ENCODE data around the gene ATP6V1G3.
"Not testable (repeated sequence)": the region's sequence is repeated elsewhere in the genome, so short reads cannot be mapped to it uniquely, and the experiment has no call there.

ATP6V1G3 gene

DNA sequence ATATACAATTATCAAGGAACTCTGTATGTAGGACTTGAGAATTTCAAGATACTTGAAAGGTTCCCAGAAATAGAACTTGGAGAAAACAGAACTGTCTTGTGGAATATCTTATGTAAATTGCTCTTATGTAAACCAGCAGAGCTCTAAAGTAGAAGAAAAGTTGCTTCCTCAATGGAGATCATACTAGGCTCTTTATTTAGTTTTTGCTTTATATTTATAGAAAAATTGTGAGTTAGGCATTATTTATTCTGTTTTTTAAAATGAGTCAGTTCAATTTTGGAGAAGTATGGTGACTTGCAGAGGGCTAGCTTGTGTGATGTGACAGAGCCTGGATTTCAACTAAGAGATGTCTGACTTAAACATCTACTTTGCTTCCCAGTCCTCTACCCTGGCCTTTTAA, 40.4 kb downstream of the ATP6V1G3 start:
- no peak for DNase-seq
- in situ Hi-C loops (cut with MboI; ENCODE audit: low pct_unique_long_range_greater_than_20kb, low sequenced_read_pairs) = no loop called here

- in situ Hi-C loops (cut with MboI; ENCODE audit: low pct_unique_long_range_greater_than_20kb, low sequenced_read_pairs) = no loop called here
- no peak for DNase-seq
Observed at GRCh38 chr1:198499588-198499987, 40.9 kb downstream of the ATP6V1G3 start.

- in situ Hi-C loops (cut with MboI; ENCODE audit: low pct_unique_long_range_greater_than_20kb, low sequenced_read_pairs) = no loop called here
- DNase-seq = no peak
Observed at GRCh38 chr1:198498881-198499280, 41.6 kb downstream of the ATP6V1G3 start.

- in situ Hi-C loops (cut with MboI; ENCODE audit: low pct_unique_long_range_greater_than_20kb, low sequenced_read_pairs) = no loop called here
- no peak for DNase-seq
Observed at GRCh38 chr1:198498103-198498385, 42.4 kb downstream of the ATP6V1G3 start.

- DNase-seq = no peak
Observed at GRCh38 chr1:198497326-198498102, 43.0 kb downstream of the ATP6V1G3 start.

DNA sequence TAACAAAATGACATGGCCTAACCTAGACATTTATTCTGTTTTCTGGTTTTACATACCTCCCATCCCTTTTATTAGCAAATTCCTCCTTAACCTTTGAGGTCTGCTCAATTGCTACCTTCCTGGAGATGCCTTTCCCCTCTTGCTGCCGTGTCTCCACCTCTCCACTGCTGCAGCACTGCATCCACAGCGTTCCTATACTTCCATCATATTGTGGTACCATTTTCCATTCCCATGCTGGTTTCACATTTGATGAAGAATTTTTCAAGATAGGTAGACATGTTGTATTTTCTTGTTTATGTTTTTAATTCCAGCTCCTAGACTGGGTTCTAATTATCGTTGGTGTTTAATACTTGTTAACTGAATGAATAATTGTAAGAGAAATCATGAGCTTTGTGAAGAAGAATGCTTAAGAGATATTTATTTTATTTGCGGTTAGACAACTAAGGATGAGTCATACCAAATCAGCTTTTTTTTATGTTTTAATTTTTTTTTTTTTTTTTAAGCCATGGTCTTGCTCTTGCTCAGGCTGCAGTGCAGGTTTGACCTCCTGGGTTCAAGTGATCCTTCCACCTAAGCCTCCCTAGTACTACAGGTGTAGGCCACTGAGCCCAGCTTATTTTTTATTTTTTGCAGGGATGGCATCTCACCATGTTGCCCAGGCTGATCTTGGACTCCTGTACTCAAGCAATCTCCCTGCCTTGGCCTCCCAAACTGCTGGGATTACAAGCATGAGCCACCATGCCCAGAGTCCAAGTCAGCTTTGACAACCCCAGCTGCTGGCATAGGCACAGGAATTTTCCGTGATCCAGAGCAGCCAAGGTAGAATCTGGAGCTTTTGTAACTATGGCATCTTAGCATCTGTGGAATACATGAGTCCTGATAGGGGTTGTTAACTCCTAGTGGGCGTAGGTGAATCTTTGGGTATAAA, 44.0 kb downstream of the ATP6V1G3 start:
- DNase-seq = no peak
- in situ Hi-C loops (cut with MboI; ENCODE audit: low pct_unique_long_range_greater_than_20kb, low sequenced_read_pairs) = no loop called here

More at GRCh38 chr1:198497326-198498102, 43.0 kb downstream of the ATP6V1G3 start:
- in situ Hi-C loops (cut with MboI; ENCODE audit: low pct_unique_long_range_greater_than_20kb, low sequenced_read_pairs) = no loop called here

DNA sequence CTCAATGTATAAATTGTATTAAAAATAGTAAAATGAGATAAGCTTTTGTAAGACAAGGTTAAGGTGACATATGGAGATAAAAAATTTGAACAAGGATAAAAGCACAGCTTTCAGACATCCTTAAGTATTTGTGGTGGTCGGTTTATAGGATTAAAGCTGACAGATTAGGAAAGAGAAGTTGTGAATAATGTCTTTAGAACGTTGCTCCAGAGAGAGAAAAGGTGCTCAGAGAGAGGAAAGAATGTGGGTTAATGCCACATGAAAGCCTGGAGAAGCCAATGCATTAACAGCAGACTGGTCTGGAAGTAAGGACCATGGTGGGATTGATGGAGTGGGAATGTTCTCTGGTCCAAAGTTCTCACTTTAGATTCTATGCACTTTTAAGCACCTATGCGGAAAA, 44.8 kb downstream of the ATP6V1G3 start:
- DNase-seq = no peak
- in situ Hi-C loops (cut with MboI; ENCODE audit: low pct_unique_long_range_greater_than_20kb, low sequenced_read_pairs) = no loop called here

DNA sequence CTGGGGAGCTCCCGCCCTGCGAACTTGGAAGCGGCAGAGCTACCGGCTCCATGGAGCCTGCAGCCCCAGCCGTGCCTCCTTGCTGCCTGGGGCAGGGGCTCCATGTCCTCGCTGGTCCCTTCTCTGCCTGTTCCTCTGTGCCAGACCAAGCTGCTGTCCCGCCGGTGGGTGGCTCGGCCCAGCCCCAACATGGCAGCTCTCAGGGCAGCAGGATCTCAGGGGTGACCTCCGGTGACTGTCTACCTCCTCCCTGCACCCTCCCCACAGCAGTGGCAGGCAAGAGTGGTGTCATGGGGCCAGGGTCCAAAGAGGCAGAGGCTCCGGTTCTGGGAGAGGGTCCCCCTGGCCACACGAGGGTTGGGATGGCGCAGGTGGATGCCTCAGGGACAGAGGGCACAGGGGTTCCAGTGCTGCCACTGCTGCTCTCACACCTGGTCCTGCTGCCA, 45.8 kb downstream of the ATP6V1G3 start:
- DNase-seq = no peak
- in situ Hi-C loops (cut with MboI; ENCODE audit: low pct_unique_long_range_greater_than_20kb, low sequenced_read_pairs) = no loop called here

GRCh38 chr1:198494139-198494538, 46.3 kb downstream of the ATP6V1G3 start:
- no peak for DNase-seq

GRCh38 chr1:198493329-198493728, 47.2 kb downstream of the ATP6V1G3 start:
- no peak for DNase-seq
- in situ Hi-C loops (cut with MboI; ENCODE audit: low pct_unique_long_range_greater_than_20kb, low sequenced_read_pairs) = no loop called here

More at GRCh38 chr1:198494139-198494538, 46.3 kb downstream of the ATP6V1G3 start:
- in situ Hi-C loops (cut with MboI; ENCODE audit: low pct_unique_long_range_greater_than_20kb, low sequenced_read_pairs) = no loop called here

- in situ Hi-C loops (cut with MboI; ENCODE audit: low pct_unique_long_range_greater_than_20kb, low sequenced_read_pairs) = no loop called here
- no peak for DNase-seq
Observed at GRCh38 chr1:198492872-198493271, 47.6 kb downstream of the ATP6V1G3 start.

DNA sequence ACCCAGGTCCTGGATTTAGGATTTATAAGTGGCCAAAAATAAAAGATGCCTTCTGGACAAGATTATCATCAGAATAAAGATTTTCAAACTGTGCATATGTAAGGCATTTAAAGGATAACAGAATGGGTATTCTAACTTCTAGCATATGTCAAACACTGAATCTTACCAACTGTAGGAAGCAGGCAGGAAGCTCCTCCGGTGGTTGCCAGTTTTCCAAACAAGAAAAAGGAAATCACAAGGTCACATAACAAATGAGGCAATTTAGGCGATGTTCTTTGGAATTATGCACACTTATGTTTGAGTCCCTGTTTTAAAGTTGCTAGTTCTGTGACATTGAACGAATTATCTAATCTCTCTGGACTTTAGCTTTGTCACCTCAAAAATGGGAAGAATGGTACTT, 48.9 kb downstream of the ATP6V1G3 start:
- in situ Hi-C loops (cut with MboI; ENCODE audit: low pct_unique_long_range_greater_than_20kb, low sequenced_read_pairs) = no loop called here

DNA sequence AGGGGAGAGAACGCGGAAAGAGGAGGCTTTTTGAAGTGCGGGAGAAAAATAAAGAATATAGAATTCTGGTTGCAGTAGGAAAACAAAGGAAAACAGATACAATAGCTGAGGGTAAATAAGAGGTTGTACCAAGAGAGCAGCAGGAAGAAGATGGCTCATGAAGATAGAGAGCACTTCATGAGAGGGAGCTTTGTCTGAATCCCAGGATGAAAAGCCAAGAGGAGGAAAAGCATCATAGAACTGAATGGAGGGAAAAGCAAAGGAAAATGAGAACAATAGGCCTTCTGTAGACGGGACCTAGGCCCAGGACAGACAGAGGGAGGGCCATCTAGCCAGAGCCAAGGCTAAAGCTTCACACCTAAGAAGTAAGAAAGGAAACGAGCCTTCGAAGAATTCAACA, 49.5 kb downstream of the ATP6V1G3 start:
- DNase-seq = no peak
- in situ Hi-C loops (cut with MboI; ENCODE audit: low pct_unique_long_range_greater_than_20kb, low sequenced_read_pairs) = no loop called here

More for the DNA sequence above, 48.9 kb downstream of the ATP6V1G3 start:
- DNase-seq = no peak

GRCh38 chr1:198490224-198490623, 50.3 kb downstream of the ATP6V1G3 start:
- in situ Hi-C loops (cut with MboI; ENCODE audit: low pct_unique_long_range_greater_than_20kb, low sequenced_read_pairs) = no loop called here
- no peak for DNase-seq

GRCh38 chr1:198486903-198487302, 53.6 kb downstream of the ATP6V1G3 start:
- in situ Hi-C loops (cut with MboI; ENCODE audit: low pct_unique_long_range_greater_than_20kb, low sequenced_read_pairs) = no loop called here

DNA sequence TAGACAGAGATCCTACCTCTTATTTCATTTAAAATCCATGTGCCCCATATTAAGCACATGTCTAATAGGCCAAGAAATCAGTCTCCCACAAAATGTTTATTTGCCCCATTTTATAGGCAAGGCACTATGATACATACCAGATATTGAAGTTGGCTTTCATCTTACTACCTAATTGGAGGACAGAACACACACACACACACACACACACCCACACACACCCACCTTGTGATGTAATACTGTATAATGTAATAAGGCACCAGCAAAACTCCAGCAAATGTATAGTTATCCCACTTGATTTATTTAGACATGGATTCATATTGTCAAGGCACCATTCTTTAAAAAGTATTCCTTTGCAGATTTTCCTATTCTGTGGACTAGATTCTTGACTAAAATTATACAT, 56.8 kb downstream of the ATP6V1G3 start:
- no peak for DNase-seq
- in situ Hi-C loops (cut with MboI; ENCODE audit: low pct_unique_long_range_greater_than_20kb, low sequenced_read_pairs) = no loop called here

More at GRCh38 chr1:198486903-198487302, 53.6 kb downstream of the ATP6V1G3 start:
- no peak for DNase-seq

GRCh38 chr1:198483006-198483405, 57.5 kb downstream of the ATP6V1G3 start:
- in situ Hi-C loops (cut with MboI; ENCODE audit: low pct_unique_long_range_greater_than_20kb, low sequenced_read_pairs) = no loop called here
- DNase-seq = no peak

DNA sequence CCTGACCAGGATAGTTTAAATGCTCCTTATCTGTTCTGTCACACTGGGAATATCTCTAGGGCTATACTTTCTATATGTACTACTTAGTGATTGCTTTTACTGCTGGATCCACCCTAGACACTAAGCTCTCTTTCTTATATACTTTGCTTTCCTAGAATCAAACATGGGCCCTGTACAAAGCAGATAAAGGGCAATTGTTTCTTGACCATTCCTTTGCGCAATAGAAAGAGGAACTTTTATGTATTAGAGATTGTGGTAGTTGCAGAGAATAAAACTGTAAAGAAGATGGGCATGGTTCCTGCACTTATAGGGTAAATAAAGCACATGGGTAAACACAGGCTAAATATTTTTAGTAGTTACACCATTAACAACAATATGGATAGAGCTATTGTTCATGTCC, 58.8 kb downstream of the ATP6V1G3 start:
- in situ Hi-C loops (cut with MboI; ENCODE audit: low pct_unique_long_range_greater_than_20kb, low sequenced_read_pairs) = no loop called here

GRCh38 chr1:198480876-198481275, 59.6 kb downstream of the ATP6V1G3 start:
- no peak for DNase-seq
- in situ Hi-C loops (cut with MboI; ENCODE audit: low pct_unique_long_range_greater_than_20kb, low sequenced_read_pairs) = no loop called here

More for the DNA sequence above, 58.8 kb downstream of the ATP6V1G3 start:
- no peak for DNase-seq

GRCh38 chr1:198477354-198477753, 63.1 kb downstream of the ATP6V1G3 start:
- DNase-seq; in situ Hi-C loops (cut with MboI; ENCODE audit: low pct_unique_long_range_greater_than_20kb, low sequenced_read_pairs): not testable (repeated sequence)
